ENCODE data around the gene DENND11. TPM values are rescaled to one million over a fixed set of nuclear protein-coding genes. Genes with fewer than 3 reads are reported as not detected.

The DENND11 gene
- total RNA-seq: 3.8 and 4.4 TPM in 2 replicates

DNA sequence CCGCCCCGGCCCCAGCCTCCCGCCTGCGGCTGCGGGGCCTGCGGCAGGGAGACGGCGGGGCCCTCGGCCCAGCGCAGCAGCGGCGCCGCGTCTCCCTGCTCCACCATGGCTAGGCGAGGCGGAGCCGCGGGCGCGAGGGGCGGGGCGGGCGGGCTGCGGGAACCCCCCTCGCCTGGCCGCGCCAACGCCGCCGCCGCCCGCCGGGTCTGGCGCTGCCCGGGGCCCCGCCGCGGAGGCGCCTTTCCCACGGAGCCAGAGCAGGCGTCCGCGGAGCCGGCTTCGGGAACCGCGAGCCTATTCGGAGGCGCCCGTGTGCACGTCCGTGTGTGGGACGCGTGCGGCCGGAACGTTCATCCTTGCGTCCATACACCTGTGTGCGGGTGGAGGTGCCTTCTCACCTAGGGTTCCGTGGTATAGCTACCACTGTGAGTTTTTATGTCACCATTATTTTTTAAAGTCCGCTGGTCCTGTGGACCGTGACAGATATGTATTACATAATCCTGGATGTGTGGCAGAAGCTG is at the start of gene DENND11:
TSS of gene DENND11 (minus strand) at position 120 of the 521 bp plus-strand sequence. CDS start at position 107, 13 bp downstream.

GRCh38 chr7:141737836-141738591 is 36.0 kb upstream of the DENND11 start, which contains the start of gene SSBP1:
Gene SSBP1, plus strand, starts transcription at chr7:141738358. Its CDS starts 809 bp downstream, at chr7:141739167.

GRCh38 chr7:141708351-141708750 is 6.4 kb upstream of the DENND11 start, which contains the start of gene WEE2:
Gene WEE2, plus strand, starts transcription at chr7:141708353. Its CDS starts 406 bp downstream, at chr7:141708759.

Other genes starting within 250 kb of the DENND11 start
- gene AGK, start 150.8 kb downstream of the DENND11 start, total RNA-seq: 20.6 and 28.0 TPM in 2 replicates
- gene WEE2, start 6.2 kb upstream of the DENND11 start, total RNA-seq: not detected in 2 replicates
- gene SSBP1, start 36.2 kb upstream of the DENND11 start, total RNA-seq: 170 and 180 TPM in 2 replicates
- gene TAS2R3, start 61.9 kb upstream of the DENND11 start, total RNA-seq: not detected in 2 replicates
- under 0.01 and 0.16 TPM in 2 replicates for gene TAS2R4, start 74.5 kb upstream of the DENND11 start, total RNA-seq
- 0.16 and 2.7 TPM in 2 replicates for gene TAS2R5, start 88.1 kb upstream of the DENND11 start, total RNA-seq
- not detected in 2 replicates for gene PRSS37, start 139.3 kb upstream of the DENND11 start, total RNA-seq
- gene OR9A4, start 214.2 kb upstream of the DENND11 start, total RNA-seq: not detected in 2 replicates
- not detected in 2 replicates for gene CLEC5A, start 244.8 kb upstream of the DENND11 start, total RNA-seq